Karpas-422 (cell line): ENCODE data around the gene TMPRSS2. TPM values are rescaled to one million over a fixed set of nuclear protein-coding genes. Genes with fewer than 3 reads are reported as not detected.

ENCODE experiments used
- DNase-seq: peaks from one replicate; pipeline ENCODE4 v3.0.0-alpha.2; 2015
- H2AFZ ChIP-seq: fragments of 200-600 bp; sonication (generic); 2 replicates; pipeline ENCODE4 v1.6.1; 2014; ENCODE audit warnings: antibody characterized with exemption, low read length, mixed read lengths
- H3K27ac ChIP-seq: fragments of 200-600 bp; sonication (generic); 2 replicates; pipeline ENCODE4 v1.5.1; 2014; ENCODE audit warnings: mild to moderate bottlenecking, low read length, moderate library complexity
- H3K27me3 ChIP-seq: fragments of 200-600 bp; sonication (generic); 2 replicates; pipeline ENCODE4 v1.6.1; 2014; ENCODE audit warnings: low read length, mixed read lengths
- H3K36me3 ChIP-seq: fragments of 200-600 bp; sonication (generic); 2 replicates; pipeline ENCODE4 v1.6.1; 2014; ENCODE audit warnings: low read length, mixed read lengths; ENCODE audit not compliant: insufficient read depth
- H3K4me1 ChIP-seq: fragments of 200-600 bp; sonication (generic); 2 replicates; pipeline ENCODE4 v1.6.1; 2014; ENCODE audit warnings: mild to moderate bottlenecking, low read length, mixed read lengths
- H3K4me2 ChIP-seq: fragments of 200-600 bp; sonication (generic); 2 replicates; pipeline ENCODE4 v1.6.1; 2014; ENCODE audit warnings: low read length, low read depth, mild to moderate bottlenecking; ENCODE audit not compliant: poor library complexity, severe bottlenecking
- H3K4me3 ChIP-seq: fragments of 200-600 bp; sonication (generic); 2 replicates; pipeline ENCODE4 v1.5.1; 2014; ENCODE audit warnings: mild to moderate bottlenecking, antibody characterized with exemption, low read length, mixed read lengths
- H3K79me2 ChIP-seq: fragments of 200-600 bp; sonication (generic); 2 replicates; pipeline ENCODE4 v1.6.1; 2014; ENCODE audit warnings: mild to moderate bottlenecking, low read length, mixed read lengths
- H3K9ac ChIP-seq: fragments of 200-600 bp; sonication (generic); 2 replicates; pipeline ENCODE4 v1.6.0; 2014; ENCODE audit warnings: low read length
- H3K9me2 ChIP-seq: fragments of 200-600 bp; sonication (generic), shearing (Covaris generic); replicated peaks from 2 replicates; pipeline ENCODE4 v1.6.0; 2014; ENCODE audit warnings: mild to moderate bottlenecking, low read length, moderate library complexity; ENCODE audit not compliant: insufficient read depth
- H3K9me3 ChIP-seq: fragments of 300-700, 200-600 bp; sonication (generic); 2 replicates; pipeline ENCODE4 v1.6.1; 2014; ENCODE audit warnings: low read length, mixed read lengths
- H4K20me1 ChIP-seq: fragments of 200-600 bp; sonication (generic); 2 replicates; pipeline ENCODE4 v1.6.1; 2014; ENCODE audit warnings: mild to moderate bottlenecking, antibody characterized with exemption, low read length, low read depth; ENCODE audit not compliant: insufficient read depth
- total RNA-seq: library from RNA; depleted of rRNA; stranded (reverse); fragments of >200 nt; shearing (Covaris generic); gene quantifications from 2 replicates; pipeline ENCODE4 v1.2.3, GENCODE V29; 2014; ENCODE audit warnings: low replicate concordance

Gene TMPRSS2
- total RNA-seq, 1 experiment from 2014 or later: not detected

DNA sequence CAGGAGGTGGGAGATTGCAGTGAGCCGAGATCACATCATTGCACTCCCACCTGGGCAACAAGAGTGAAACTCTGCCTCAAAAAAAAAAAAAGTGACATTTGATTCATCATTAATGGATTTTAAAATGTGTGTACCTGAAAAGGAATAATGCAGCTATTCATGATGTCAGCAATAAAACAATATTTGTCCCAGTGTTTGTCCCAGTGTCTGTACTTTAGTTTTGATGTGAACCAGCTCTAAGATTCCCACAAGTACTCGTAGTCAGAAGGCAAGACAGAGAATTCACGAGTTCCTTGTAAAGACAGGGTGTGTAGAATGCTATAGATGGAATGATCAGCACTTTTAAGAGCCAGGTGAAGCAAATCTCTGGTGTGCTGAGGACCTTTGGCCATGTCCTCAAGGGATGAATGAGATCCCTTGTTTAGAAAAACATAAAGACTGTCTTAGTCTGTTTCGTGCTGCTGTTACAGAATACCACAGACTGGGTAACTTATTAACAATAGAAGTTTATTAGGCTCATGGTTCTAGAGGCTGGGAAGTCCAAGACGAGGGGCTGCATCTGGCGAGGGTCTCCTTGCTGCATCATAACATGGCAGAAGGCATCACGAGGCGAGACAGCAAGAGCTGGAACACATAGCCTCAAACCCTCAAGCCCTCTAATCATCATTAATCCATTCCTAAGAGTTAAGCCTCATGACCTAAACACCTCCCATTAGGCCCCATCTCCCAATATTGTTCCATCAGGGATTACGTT lies 12.0 kb upstream of the TMPRSS2 start:
- H3K4me2 ChIP-seq: no peak overlapping the region
- H3K9me3 ChIP-seq: no peaks in the 10 kb centered on the region
- no peak overlapping the region for H2AFZ ChIP-seq
- no peaks in the 10 kb centered on the region for H3K36me3 ChIP-seq
- H3K9me2 ChIP-seq: no peaks in the 10 kb centered on the region
- H4K20me1 ChIP-seq: no peaks in the 10 kb centered on the region
- DNase-seq: no peak
- no peaks in the 10 kb centered on the region for H3K4me1 ChIP-seq
- H3K27me3 ChIP-seq: no peaks in the 10 kb centered on the region
- H3K27ac ChIP-seq: no peak overlapping the region
- H3K9ac ChIP-seq: no peak overlapping the region
- no peak overlapping the region for H3K4me3 ChIP-seq
- no peaks in the 10 kb centered on the region for H3K79me2 ChIP-seq

DNA sequence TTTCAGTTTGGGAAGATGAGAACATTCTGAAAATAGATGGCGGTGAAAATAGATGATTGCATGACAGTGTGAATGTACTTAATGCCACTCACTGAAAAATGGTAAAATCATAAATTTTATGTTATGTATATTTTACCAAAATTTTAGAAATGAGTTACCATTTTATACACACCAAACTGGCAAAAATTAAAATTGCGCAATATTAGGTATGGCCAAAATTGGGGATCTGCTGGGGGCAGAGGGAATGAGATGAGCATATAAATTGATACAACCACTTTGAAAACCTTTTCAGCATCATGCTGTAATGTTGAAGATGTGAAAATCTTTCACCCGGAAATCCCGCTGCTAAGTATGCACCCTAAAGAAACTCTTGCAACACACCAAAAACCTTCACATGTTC lies 10.8 kb upstream of the TMPRSS2 start:
- no peak overlapping the region for H3K4me3 ChIP-seq
- no peak overlapping the region for H2AFZ ChIP-seq
- no peak overlapping the region for H3K27ac ChIP-seq
- H3K79me2 ChIP-seq: no peaks in the 10 kb centered on the region
- H3K36me3 ChIP-seq: no peaks in the 10 kb centered on the region
- no peaks in the 10 kb centered on the region for H3K9me3 ChIP-seq
- no peaks in the 10 kb centered on the region for H4K20me1 ChIP-seq
- H3K27me3 ChIP-seq: no peaks in the 10 kb centered on the region
- no peak overlapping the region for H3K9ac ChIP-seq
- no peaks in the 10 kb centered on the region for H3K4me1 ChIP-seq
- H3K9me2 ChIP-seq: no peaks in the 10 kb centered on the region
- no peak for DNase-seq
- H3K4me2 ChIP-seq: no peak overlapping the region

DNA sequence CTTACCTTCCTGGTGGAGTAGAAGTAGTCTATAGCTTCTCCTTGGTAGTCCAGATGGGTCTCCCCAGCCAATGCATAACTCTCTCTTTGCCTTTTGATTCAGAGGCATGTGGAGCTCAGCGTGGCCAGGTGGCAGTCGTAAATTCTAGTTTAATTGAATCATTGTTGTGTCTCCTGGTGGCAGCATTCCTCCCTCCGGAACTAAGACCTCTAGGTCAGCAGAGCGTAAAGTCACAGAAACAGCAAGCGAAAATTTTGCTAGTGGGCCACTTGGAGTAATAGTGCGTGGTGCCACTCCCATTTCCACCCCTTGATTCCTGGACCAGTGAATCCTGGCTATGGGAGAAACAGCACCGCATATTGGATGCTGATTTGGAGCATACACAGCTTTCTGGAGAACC lies 3.9 kb upstream of the TMPRSS2 start:
- no peaks in the 10 kb centered on the region for H3K36me3 ChIP-seq
- no peaks in the 10 kb centered on the region for H3K4me1 ChIP-seq
- no peak overlapping the region for H3K9ac ChIP-seq
- H3K9me3 ChIP-seq: no peaks in the 10 kb centered on the region
- H3K4me3 ChIP-seq: no peak overlapping the region
- no peaks in the 10 kb centered on the region for H4K20me1 ChIP-seq
- DNase-seq: no peak
- no peak overlapping the region for H2AFZ ChIP-seq
- H3K79me2 ChIP-seq: no peaks in the 10 kb centered on the region
- no peaks in the 10 kb centered on the region for H3K9me2 ChIP-seq
- H3K4me2 ChIP-seq: no peak overlapping the region
- H3K27me3 ChIP-seq: no peaks in the 10 kb centered on the region
- H3K27ac ChIP-seq: no peak overlapping the region

DNA sequence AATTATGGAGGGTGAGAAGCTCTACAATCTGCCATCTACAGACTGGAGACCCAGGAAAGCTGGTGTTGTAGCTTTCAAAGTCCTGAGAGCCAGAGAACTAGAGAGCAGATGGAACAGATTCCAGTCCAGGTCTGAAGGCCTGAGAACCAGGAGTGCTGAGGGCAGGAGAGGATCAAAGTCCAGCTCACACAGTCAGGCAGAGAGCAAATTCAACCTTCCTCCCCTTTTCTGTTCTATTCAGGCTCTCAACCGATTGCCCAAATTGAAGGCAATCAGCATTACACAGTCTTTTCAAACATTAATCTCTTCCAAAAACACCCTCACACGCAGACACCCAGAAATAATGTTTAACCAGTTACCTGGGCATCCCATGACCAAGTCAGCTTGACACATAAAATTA lies 2.5 kb upstream of the TMPRSS2 start:
- Histone ChIP-seq H3K9ac (no peak overlapping the region), H2AFZ (no peak overlapping the region), H4K20me1 (no peaks in the 10 kb centered on the region), H3K9me3 (no peaks in the 10 kb centered on the region), H3K27ac (no peak overlapping the region), H3K27me3 (no peaks in the 10 kb centered on the region), H3K9me2 (no peaks in the 10 kb centered on the region), H3K4me2 (no peak overlapping the region), H3K4me1 (no peaks in the 10 kb centered on the region), H3K36me3 (no peaks in the 10 kb centered on the region), H3K79me2 (no peaks in the 10 kb centered on the region), H3K4me3 (no peak overlapping the region)
- DNase-seq: no peak

DNA sequence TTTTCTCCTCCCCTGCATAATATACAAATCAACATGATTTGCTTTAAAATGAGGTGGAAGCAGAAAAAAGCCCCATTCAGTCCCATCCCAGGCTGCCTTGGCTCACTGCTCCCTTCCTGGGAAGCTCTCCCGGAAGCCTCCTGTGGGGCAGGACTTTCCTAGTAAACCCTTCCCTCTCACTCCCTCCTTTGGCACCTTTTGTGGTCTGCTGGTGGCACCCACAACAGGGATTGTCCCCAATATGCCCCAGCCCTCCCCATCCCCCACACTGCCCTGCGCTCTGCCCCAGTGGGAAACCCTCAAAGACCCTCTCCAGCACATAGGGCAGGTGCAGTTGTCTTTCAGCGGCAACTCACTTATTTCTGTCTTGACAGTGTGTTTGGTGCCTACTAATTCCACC lies 1.8 kb upstream of the TMPRSS2 start:
- no peaks in the 10 kb centered on the region for H3K4me1 ChIP-seq
- no peak overlapping the region for H2AFZ ChIP-seq
- H4K20me1 ChIP-seq: no peaks in the 10 kb centered on the region
- no peak for DNase-seq
- H3K9me3 ChIP-seq: no peaks in the 10 kb centered on the region
- H3K27ac ChIP-seq: no peak overlapping the region
- no peak overlapping the region for H3K9ac ChIP-seq
- no peak overlapping the region for H3K4me3 ChIP-seq
- H3K36me3 ChIP-seq: no peaks in the 10 kb centered on the region
- no peak overlapping the region for H3K4me2 ChIP-seq
- no peaks in the 10 kb centered on the region for H3K9me2 ChIP-seq
- H3K79me2 ChIP-seq: no peaks in the 10 kb centered on the region
- no peaks in the 10 kb centered on the region for H3K27me3 ChIP-seq

DNA sequence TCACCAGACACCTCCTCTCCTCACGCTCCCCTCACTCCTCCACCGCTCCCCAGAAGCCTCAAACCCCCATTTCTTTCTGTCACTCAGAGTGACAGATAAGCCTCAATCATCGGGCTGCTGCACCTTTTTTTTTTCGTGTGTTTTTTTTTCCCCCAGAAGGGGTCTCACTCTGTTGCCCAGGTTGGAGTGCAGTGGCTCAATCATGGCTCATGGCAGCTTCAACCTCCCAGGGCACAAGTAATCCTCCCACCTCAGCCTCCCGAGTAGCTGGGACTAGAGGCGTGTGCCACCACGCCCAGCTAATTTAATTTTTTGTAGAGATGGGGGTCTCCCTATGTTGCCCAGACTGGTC lies 1.2 kb upstream of the TMPRSS2 start:
- Histone ChIP-seq H3K27me3 (no peaks in the 10 kb centered on the region), H3K27ac (no peak overlapping the region), H3K9me3 (no peaks in the 10 kb centered on the region), H3K4me2 (no peak overlapping the region), H3K4me3 (no peak overlapping the region), H4K20me1 (no peaks in the 10 kb centered on the region), H2AFZ (no peak overlapping the region), H3K4me1 (no peaks in the 10 kb centered on the region), H3K79me2 (no peaks in the 10 kb centered on the region), H3K9me2 (no peaks in the 10 kb centered on the region), H3K36me3 (no peaks in the 10 kb centered on the region), H3K9ac (no peak overlapping the region)
- no peak for DNase-seq

DNA sequence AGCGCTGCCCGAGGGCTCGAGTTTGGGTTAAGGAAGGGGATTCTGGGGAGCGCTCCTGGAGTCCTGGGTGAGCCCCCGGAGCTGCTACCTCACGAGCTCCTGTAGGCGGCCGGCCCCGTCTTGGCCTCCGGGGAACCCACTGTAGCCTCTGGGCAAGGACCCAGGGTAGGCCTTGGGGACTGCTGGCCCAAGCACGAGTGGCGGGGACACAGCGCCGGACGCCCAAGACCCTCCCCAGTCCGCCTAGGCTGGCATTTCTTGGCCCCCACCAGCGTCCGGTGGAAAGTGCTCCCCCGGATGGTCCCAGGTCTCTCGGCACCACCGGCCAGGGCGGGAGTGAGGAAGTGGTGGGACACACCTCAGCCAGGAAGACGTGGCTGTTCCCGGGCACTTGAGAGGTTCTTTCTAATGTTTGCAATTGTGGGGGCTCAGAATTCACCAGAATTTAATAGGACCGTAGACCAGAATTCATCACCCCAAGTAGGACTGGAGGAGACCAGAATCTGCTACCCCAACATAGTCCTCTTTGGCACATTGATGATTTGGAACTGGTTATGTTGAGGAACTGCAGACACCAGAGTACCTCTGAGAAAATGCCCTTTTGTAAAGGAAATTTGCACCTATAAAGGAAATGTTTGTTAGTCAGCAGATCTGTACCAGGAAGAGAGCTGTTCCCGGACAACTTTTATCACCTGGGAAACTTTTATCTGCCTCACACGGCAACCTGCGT lies 622 bp upstream of the TMPRSS2 start:
- H4K20me1 ChIP-seq: no peaks in the 10 kb centered on the region
- H3K27ac ChIP-seq: no peak overlapping the region
- no peak overlapping the region for H3K4me3 ChIP-seq
- DNase-seq: no peak
- no peaks in the 10 kb centered on the region for H3K36me3 ChIP-seq
- H3K4me2 ChIP-seq: no peak overlapping the region
- no peaks in the 10 kb centered on the region for H3K4me1 ChIP-seq
- no peaks in the 10 kb centered on the region for H3K9me3 ChIP-seq
- no peaks in the 10 kb centered on the region for H3K9me2 ChIP-seq
- H2AFZ ChIP-seq: no peak overlapping the region
- H3K9ac ChIP-seq: no peak overlapping the region
- no peaks in the 10 kb centered on the region for H3K27me3 ChIP-seq
- no peaks in the 10 kb centered on the region for H3K79me2 ChIP-seq

DNA sequence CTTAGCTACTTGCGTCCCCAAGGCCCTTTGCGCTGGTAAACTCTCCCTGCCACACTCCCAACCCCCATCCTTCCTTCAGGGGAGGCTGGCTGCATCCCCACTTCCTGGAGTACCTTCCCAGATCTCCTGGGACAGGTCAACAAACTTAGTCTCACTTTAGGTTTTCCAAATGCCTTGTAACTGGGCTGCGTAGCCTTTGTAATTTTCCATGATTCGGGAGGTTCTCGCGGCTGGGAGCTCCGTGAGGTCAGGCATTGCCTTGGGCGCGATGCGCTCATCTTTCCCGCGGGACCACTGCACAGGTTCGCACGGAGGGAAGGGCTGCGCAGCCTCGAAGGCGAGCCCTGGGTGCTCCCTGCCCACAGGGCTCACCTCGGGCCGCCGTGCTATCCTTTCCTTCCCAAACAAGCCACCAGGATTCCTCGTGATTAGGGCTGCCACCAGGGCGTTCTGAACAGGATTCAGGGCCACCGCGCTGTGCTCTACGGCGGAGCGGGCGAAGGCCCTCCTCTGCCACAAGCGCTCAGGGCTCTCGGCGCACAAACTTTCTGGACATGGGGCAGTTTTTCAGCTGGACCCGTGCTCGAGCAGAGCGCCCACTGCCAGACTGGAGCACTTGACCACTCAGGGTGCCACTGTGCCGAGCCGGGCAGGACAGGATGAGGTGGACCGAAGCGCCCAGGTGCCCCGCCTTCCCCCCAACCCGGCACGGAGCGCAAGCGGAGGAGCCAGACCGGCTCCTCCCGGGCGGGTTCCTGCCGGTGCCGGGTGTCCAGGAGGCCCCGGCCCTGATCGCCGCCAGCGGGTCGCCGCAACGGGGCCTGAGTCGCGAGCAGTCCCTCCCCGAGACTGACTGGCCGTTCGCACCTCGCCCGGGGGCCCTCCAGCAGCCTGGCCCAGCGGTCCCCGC lies 1.1 kb downstream of the TMPRSS2 start:
- Histone ChIP-seq H3K79me2 (no peaks in the 10 kb centered on the region), H3K27me3 (no peaks in the 10 kb centered on the region), H4K20me1 (no peaks in the 10 kb centered on the region), H3K27ac (no peak overlapping the region), H3K4me3 (no peak overlapping the region), H3K9ac (no peak overlapping the region), H3K4me1 (no peaks in the 10 kb centered on the region), H3K9me3 (no peaks in the 10 kb centered on the region), H2AFZ (no peak overlapping the region), H3K9me2 (no peaks in the 10 kb centered on the region), H3K4me2 (no peak overlapping the region), H3K36me3 (no peaks in the 10 kb centered on the region)
- DNase-seq: no peak
